B cell (primary cell): ENCODE data around the gene NINL.

Source experiments
- CTCF ChIP-seq: fragments of 200-600 bp; IDR thresholded peaks from one replicate; pipeline ENCODE4 v1.8.0; 2022; ENCODE audit warnings: antibody characterized with exemption, mild to moderate bottlenecking
- EZH2 ChIP-seq: IDR thresholded peaks from 2 replicates; pipeline ENCODE4 v1.6.1; 2012; ENCODE audit warnings: borderline replicate concordance, low read depth, mild to moderate bottlenecking, moderate library complexity, low read length; ENCODE audit not compliant: insufficient read depth, poor library complexity, severe bottlenecking

DNA sequence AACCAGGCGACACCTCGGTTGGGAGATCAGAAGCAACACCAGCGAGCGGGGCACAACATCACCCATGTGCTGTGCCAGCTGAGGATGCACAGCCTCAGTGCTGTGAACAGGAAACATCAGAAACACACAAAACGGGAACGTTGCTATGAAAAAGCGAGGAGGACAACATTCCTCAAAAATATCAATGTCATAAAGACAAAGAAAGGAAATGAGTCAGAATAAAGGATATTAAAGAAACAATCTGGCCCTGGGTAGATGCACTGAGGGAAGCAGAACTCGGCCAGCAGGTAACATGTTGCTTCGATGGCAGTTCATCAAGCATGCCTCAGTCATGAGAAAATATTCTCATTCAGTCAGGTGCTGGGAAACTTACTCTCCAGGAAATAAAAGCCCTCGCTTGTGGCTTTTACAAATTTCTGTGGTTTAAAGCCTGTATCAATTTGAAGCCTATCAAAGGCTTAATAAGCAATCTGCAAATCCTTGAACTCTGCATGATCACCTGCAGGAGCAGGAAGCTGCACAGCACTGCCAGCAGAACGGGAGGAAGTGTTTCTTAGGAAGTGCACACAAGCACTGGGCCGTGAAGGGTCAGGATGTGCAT, 100.3 kb downstream of the NINL start:
- TF ChIP-seq CTCF = no peak
- no peak for TF ChIP-seq EZH2
